CD4-positive, alpha-beta T cell (primary cell): Measurements from ENCODE around the gene GSK3A. TPM values are rescaled to one million over a fixed set of nuclear protein-coding genes. Genes with fewer than 3 reads are reported as not detected.
A peak's percentile ranks its signal among the peaks of the same experiment; 100 is the strongest.

Source experiments
- ATAC-seq: fragments of 200-7000 bp; cut with Tn5 transposase; one replicate; pipeline ENCODE4 v1.10.0; 2022; ENCODE audit warnings: mild to moderate bottlenecking; ENCODE audit not compliant: poor library complexity
- CTCF ChIA-PET: fragments of 350-600 bp; sonication (Branson Sonifier 250); formaldehyde crosslinking; loops from one replicate; lab custom pipeline; 2021; ENCODE audit warnings: antibody characterized with exemption, inconsistent platforms; lab: Charles Lee
- POLR2A ChIA-PET: fragments of 350-600 bp; sonication (Branson Sonifier 250); formaldehyde crosslinking; loops from one replicate; lab custom pipeline; 2021; ENCODE audit warnings: antibody characterized with exemption, inconsistent platforms; lab: Charles Lee
- DNase-seq, 14 experiments: peaks; one replicate each; pipeline ENCODE4 v3.0.0-alpha.2; 2013 to 2020; ENCODE audit warnings: mixed read lengths in 2 of 14
- H3K27ac ChIP-seq, 2 donors: one replicate each; pipeline versions ENCODE4 v1.5.1 to v1.7.0; 2013; ENCODE audit warnings: low read length in 2 of 2, low read depth in 1 of 2, mild to moderate bottlenecking in 1 of 2
- H3K27me3 ChIP-seq, 2 experiments: 1 replicate in 1 of 2; 2 replicates in 1 of 2; pipeline versions ENCODE4 v1.6.1 to v1.7.0; 2013; ENCODE audit warnings: low read length in 2 of 2, control low read depth in 1 of 2, mild to moderate bottlenecking in 1 of 2, moderate library complexity in 1 of 2; ENCODE audit not compliant: insufficient read depth in 2 of 2, control insufficient read depth in 1 of 2
- H3K36me3 ChIP-seq: one replicate; pipeline ENCODE4 v1.6.1; 2013; ENCODE audit warnings: low read length, control low read depth; ENCODE audit not compliant: insufficient read depth
- H3K4me1 ChIP-seq: one replicate; pipeline ENCODE4 v1.6.1; 2013; ENCODE audit warnings: low read length, control low read depth; ENCODE audit not compliant: insufficient read depth
- H3K4me3 ChIP-seq: one replicate; pipeline ENCODE4 v1.5.1; 2013; ENCODE audit warnings: mild to moderate bottlenecking, low read length, moderate library complexity
- H3K9me3 ChIP-seq, 2 experiments: 1 replicate in 1 of 2; 2 replicates in 1 of 2; pipeline versions ENCODE4 v1.6.1 to v1.7.0; 2013; ENCODE audit warnings: low read length in 2 of 2, mild to moderate bottlenecking in 2 of 2, control low read depth in 1 of 2, moderate library complexity in 1 of 2; ENCODE audit not compliant: control insufficient read depth in 1 of 2, insufficient read depth in 1 of 2
- H3K27ac Mint-ChIP-seq: one replicate; pipeline ENCODE4 v1.8.0; 2020; ENCODE audit warnings: mixed read lengths
- H3K27me3 Mint-ChIP-seq: one replicate; pipeline ENCODE4 v1.8.0; 2021; ENCODE audit warnings: mixed read lengths
- H3K36me3 Mint-ChIP-seq: one replicate; pipeline ENCODE4 v1.8.0; 2021; ENCODE audit warnings: low read depth, mixed read lengths
- H3K4me1 Mint-ChIP-seq: one replicate; pipeline ENCODE4 v1.8.0; 2021; ENCODE audit warnings: low read depth, mixed read lengths
- H3K4me3 Mint-ChIP-seq: one replicate; pipeline ENCODE4 v1.8.0; 2020; ENCODE audit warnings: mild to moderate bottlenecking, mixed read lengths
- H3K9me3 Mint-ChIP-seq: one replicate; pipeline ENCODE4 v1.8.0; 2020; ENCODE audit warnings: mixed read lengths
- intact Hi-C, 2 experiments: fragments of 100-400 bp; cut with DNase I in 1 of 2; cut with micrococcal nuclease in 1 of 2; formaldehyde crosslinking; loops; one replicate each; pipeline versions ENCODE4 v1.15.1 to v1.9.0; 2023 to 2025; cut with DNase I, micrococcal nuclease
- total RNA-seq, 174 experiments: library from RNA in 2 of 174; stranded (reverse) in 2 of 174; gene quantifications; one replicate each; pipeline ENCODE4 v1.2.3 and lab custom pipeline; 2021 to 2026
- TF ChIP-seq, protein P1 (sequence below): fragments of 200-600 bp; IDR thresholded peaks from one replicate; pipeline ENCODE4 v1.8.0; 2022; ENCODE audit warnings: antibody characterized with exemption, mild to moderate bottlenecking

Gene GSK3A
- total RNA-seq, 2 experiments from 2014 or later = 13.6 to 13.9 TPM

DNA sequence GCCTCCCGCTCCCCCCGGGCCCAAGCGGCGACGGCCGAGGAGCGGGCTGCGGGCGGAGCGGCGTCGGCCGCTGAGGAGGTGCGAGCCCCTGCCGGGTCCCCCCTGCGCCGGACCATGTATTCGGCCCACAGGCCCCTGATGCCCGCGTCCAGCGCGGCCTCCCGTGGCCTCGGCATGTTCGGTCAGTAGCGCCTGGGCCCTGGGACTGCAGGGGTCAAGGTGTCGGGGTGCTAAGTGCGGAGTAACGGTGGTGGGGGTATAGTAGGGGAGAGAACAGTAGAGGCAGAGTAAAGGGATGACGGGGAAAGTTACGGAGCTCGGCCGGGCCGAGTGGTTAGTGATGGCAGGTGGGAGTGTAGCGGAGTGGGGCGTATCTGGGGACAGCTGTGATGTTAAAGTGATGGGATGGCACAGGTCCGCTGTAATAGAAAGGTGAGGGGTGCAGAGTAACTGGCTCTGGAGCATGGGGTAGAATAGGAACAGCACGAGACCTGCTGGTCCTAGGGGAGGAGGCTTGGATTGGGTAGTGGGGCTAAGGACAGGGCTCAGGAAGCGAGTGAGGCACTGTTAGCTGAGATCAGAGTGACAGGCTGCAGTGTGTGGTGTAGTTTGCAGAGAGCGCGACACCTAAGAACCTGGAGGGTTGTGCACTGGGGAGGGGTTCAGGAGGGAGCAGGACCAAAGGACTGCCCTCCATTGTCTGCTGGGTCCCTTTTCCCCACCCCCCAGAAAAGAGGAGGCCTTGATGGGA lies 42.4 kb upstream of the GSK3A start:
- CTCF ChIA-PET = interaction anchor here (0.9 to 1.3 kb wide), 2 partner anchors 12 to 40 kb away, joined by 4 to 5 read pairs; no protein-coding TSS in a partner anchor
- Histone ChIP-seq H3K27ac (peak overlapping the region; percentile 26 to 40), H3K9me3 (no peaks in the 10 kb centered on the region), H3K4me3 (peak overlapping the region; percentile 59), H3K27me3 (no peaks in the 10 kb centered on the region), H3K4me1 (peaks cover 58% of the 10 kb centered on the region), H3K36me3 (peaks cover 32% of the 10 kb centered on the region)
- no peaks in the 10 kb centered on the region for H3K9me3 Mint-ChIP-seq
- peak overlapping the region; percentile 90 for H3K27ac Mint-ChIP-seq
- POLR2A ChIA-PET = interaction anchor here (0.6 to 3.3 kb wide), 13 partner anchors 10 to 209 kb away, joined by 3 to 39 read pairs (median 5); partner anchors contain the start of genes CIC, GSK3A, PAFAH1B3 and POU2F2
- peaks cover 31% of the 10 kb centered on the region for H3K4me1 Mint-ChIP-seq
- H3K36me3 Mint-ChIP-seq = peaks cover 34% of the 10 kb centered on the region
- ATAC-seq = no peak
- peak overlapping the region; percentile 89 for H3K4me3 Mint-ChIP-seq
- peak in 4 of 14 experiments; percentile 24 to 61 (median 44) for DNase-seq
- no peaks in the 10 kb centered on the region for H3K27me3 Mint-ChIP-seq
- intact Hi-C loops = loop anchor here (1.0 to 10.0 kb wide), 3 partner anchors 41 to 152 kb away; partner anchors contain the start of genes LIPE (in 1 of the 2), MEGF8 (in 1 of the 2) and POU2F2 (in 1 of the 2)
- TF ChIP-seq, protein P1, sequence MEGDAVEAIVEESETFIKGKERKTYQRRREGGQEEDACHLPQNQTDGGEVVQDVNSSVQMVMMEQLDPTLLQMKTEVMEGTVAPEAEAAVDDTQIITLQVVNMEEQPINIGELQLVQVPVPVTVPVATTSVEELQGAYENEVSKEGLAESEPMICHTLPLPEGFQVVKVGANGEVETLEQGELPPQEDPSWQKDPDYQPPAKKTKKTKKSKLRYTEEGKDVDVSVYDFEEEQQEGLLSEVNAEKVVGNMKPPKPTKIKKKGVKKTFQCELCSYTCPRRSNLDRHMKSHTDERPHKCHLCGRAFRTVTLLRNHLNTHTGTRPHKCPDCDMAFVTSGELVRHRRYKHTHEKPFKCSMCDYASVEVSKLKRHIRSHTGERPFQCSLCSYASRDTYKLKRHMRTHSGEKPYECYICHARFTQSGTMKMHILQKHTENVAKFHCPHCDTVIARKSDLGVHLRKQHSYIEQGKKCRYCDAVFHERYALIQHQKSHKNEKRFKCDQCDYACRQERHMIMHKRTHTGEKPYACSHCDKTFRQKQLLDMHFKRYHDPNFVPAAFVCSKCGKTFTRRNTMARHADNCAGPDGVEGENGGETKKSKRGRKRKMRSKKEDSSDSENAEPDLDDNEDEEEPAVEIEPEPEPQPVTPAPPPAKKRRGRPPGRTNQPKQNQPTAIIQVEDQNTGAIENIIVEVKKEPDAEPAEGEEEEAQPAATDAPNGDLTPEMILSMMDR = no peak

DNA sequence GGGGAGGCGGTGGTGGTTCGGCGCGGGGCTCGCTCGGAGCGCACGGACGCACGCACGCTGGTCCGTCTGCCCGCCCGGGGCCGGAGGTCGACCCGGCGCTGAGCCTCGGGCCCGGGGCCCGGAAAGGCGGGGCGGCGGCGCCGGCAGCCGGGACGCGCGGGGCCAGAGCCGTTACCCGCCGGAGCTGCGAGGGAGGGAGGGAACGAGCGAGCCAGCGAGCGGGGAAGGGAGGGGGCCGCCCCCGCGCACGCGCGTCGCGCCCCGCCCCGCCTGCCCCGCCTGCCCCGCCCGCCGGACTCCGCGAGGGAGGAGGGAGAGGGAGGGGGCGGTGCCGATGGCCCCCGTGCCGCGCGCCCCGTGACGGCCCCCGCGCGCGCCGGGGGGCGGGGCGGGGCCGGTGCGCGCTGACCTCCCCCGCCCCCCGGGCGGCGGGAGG lies 41.7 kb upstream of the GSK3A start:
- peak; percentile 28 for ATAC-seq
- Mint-ChIP-seq H3K4me3 (no peak overlapping the region), H3K9me3 (no peaks in the 10 kb centered on the region), H3K27me3 (no peaks in the 10 kb centered on the region), H3K27ac (no peak overlapping the region), H3K4me1 (peaks cover 38% of the 10 kb centered on the region), H3K36me3 (peaks cover 29% of the 10 kb centered on the region)
- TF ChIP-seq, protein P1 = no peak
- DNase-seq = peak; percentile 60 to 94 (median 81)
- H3K4me1 ChIP-seq = peaks cover 64% of the 10 kb centered on the region
- peaks cover 25% of the 10 kb centered on the region for H3K36me3 ChIP-seq
- H3K27ac ChIP-seq = no peak overlapping the region
- ChIA-PET POLR2A (interaction anchor here (1.0 to 3.3 kb wide), 9 partner anchors 14 to 208 kb away, joined by 3 to 39 read pairs (median 5); partner anchors contain the start of genes CIC, GSK3A, PAFAH1B3 and PRR19), CTCF (interaction anchor here (0.9 to 1.3 kb wide), 2 partner anchors 12 to 39 kb away, joined by 4 to 5 read pairs; no protein-coding TSS in a partner anchor)
- H3K4me3 ChIP-seq = no peak overlapping the region
- no peaks in the 10 kb centered on the region for H3K9me3 ChIP-seq
- intact Hi-C loops = loop anchor here (1.0 to 10.0 kb wide), 3 partner anchors 41 to 151 kb away; partner anchors contain the start of genes LIPE (in 1 of the 2), MEGF8 (in 1 of the 2) and POU2F2 (in 1 of the 2)
- no peaks in the 10 kb centered on the region for H3K27me3 ChIP-seq
